Measurements from ENCODE around the gene FRRS1.

The FRRS1 gene

DNA sequence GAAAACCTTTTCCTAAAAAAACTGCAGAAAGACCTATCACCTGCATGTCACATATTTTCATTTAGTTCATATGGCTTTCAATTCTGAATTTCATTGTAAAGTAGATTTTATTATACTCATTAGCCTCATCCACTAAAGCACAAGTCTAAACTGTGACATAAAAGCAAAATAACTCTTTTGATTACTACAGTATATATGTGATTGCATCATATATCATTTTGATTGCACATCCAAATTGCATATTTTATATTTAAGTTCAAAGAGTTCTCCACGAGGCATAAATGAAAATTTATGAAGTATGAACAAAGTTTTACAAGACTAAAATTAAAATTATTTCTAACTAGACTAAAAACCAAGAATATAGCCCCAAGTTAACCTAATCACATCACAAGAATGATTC, 101.2 kb downstream of the FRRS1 start:
- TF ChIP-seq, protein P1, sequence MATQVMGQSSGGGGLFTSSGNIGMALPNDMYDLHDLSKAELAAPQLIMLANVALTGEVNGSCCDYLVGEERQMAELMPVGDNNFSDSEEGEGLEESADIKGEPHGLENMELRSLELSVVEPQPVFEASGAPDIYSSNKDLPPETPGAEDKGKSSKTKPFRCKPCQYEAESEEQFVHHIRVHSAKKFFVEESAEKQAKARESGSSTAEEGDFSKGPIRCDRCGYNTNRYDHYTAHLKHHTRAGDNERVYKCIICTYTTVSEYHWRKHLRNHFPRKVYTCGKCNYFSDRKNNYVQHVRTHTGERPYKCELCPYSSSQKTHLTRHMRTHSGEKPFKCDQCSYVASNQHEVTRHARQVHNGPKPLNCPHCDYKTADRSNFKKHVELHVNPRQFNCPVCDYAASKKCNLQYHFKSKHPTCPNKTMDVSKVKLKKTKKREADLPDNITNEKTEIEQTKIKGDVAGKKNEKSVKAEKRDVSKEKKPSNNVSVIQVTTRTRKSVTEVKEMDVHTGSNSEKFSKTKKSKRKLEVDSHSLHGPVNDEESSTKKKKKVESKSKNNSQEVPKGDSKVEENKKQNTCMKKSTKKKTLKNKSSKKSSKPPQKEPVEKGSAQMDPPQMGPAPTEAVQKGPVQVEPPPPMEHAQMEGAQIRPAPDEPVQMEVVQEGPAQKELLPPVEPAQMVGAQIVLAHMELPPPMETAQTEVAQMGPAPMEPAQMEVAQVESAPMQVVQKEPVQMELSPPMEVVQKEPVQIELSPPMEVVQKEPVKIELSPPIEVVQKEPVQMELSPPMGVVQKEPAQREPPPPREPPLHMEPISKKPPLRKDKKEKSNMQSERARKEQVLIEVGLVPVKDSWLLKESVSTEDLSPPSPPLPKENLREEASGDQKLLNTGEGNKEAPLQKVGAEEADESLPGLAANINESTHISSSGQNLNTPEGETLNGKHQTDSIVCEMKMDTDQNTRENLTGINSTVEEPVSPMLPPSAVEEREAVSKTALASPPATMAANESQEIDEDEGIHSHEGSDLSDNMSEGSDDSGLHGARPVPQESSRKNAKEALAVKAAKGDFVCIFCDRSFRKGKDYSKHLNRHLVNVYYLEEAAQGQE (IDR thresholded peaks at IDR 0.05; ENCODE audit: insufficient read depth in 1 of 2, low read depth in 2 of 2, low read length in 2 of 2) = no peak
- TF ChIP-seq POLR2AphosphoS5 (IDR thresholded peaks at IDR 0.05; ENCODE audit: low read depth, low read length) = no peak
- TF ChIP-seq TAF1 (IDR thresholded peaks at IDR 0.05; ENCODE audit: borderline replicate concordance, insufficient read depth, low read length) = no peak
- TF ChIP-seq SIN3A (IDR thresholded peaks at IDR 0.05; ENCODE audit: borderline replicate concordance, insufficient read depth, low read length) = no peak
- TF ChIP-seq FOXP2 (optimal IDR thresholded peaks at IDR 0.05; ENCODE audit: borderline replicate concordance, extremely low read depth, extremely low read length, insufficient read depth) = no peak

DNA sequence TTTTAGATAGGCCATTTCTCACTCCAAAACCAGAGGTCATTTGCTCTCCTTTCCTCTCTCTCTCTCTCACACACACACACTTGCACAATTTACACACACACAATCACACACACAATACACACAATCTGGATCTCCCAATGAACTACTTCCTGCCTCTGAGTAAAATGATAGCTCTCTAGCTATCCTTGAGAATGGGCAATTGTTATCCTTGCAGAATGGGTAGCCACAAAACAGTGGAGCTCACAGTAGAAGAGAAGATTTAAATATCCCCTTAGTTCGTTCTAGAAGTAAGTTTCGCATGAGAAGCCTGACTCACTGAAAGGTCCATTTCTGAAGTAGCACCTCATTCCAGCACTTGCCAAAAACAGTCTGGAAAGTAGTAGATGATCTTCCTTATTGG, 102.9 kb downstream of the FRRS1 start:
- TF ChIP-seq TAF1 (IDR thresholded peaks at IDR 0.05; ENCODE audit: borderline replicate concordance, insufficient read depth, low read length) (no peak), POLR2AphosphoS5 (IDR thresholded peaks at IDR 0.05; ENCODE audit: low read depth, low read length) (no peak), SIN3A (IDR thresholded peaks at IDR 0.05; ENCODE audit: borderline replicate concordance, insufficient read depth, low read length) (no peak), FOXP2 (optimal IDR thresholded peaks at IDR 0.05; ENCODE audit: borderline replicate concordance, extremely low read depth, extremely low read length, insufficient read depth) (no peak)
- TF ChIP-seq, protein P1 (IDR thresholded peaks at IDR 0.05; ENCODE audit: insufficient read depth in 1 of 2, low read depth in 2 of 2, low read length in 2 of 2) = no peak

DNA sequence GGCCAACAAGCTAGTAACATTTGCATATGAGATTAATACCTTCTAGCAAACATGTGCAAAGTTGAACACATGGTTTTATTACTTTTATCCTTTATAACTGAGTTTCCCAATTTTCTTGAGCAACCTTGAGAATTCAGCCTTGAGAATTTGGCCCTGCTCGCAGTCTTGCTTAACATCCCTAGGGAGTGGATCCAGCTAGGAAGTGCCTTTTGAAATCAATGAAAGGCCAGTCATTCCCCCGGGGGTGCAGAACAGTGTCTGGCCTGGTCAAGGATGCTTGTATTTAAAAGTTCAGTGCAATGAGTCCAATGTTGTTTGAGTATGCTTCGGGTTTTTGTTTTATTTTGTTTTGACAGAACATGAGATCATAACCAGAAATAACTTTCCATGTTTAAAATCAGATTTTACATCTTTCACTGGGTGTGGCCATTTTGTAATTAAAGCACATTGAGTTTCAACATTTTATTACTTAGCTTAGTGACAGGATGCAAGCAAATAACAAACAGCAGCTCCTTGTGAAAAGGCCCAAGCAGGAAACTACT, 103.8 kb downstream of the FRRS1 start:
- TF ChIP-seq TAF1 (IDR thresholded peaks at IDR 0.05; ENCODE audit: borderline replicate concordance, insufficient read depth, low read length) (no peak), SIN3A (IDR thresholded peaks at IDR 0.05; ENCODE audit: borderline replicate concordance, insufficient read depth, low read length) (no peak), FOXP2 (optimal IDR thresholded peaks at IDR 0.05; ENCODE audit: borderline replicate concordance, extremely low read depth, extremely low read length, insufficient read depth) (no peak), POLR2AphosphoS5 (IDR thresholded peaks at IDR 0.05; ENCODE audit: low read depth, low read length) (no peak)
- TF ChIP-seq, protein P1 (IDR thresholded peaks at IDR 0.05; ENCODE audit: insufficient read depth in 1 of 2, low read depth in 2 of 2, low read length in 2 of 2) = no peak

DNA sequence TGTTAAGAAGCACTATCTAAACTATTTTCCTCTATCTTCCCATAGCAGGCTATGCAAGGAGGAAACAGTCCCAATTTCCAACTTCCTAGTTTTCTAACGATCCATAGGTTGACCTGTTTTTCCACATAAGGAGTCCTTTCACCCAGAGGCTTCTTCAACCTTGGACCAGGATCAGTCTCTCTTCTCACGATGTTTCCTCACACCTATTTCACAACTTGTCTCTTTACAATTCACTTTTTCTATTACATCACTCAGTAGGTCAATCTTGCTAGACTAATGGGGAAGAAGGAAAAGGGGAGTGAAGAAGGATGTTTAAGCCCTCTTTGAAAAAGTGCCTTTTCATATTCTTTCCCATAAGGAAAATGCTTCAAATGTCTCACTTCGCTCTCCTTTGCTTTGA, 104.7 kb downstream of the FRRS1 start:
- TF ChIP-seq POLR2AphosphoS5 (IDR thresholded peaks at IDR 0.05; ENCODE audit: low read depth, low read length) = no peak
- TF ChIP-seq, protein P1 (IDR thresholded peaks at IDR 0.05; ENCODE audit: insufficient read depth in 1 of 2, low read depth in 2 of 2, low read length in 2 of 2) = no peak

DNA sequence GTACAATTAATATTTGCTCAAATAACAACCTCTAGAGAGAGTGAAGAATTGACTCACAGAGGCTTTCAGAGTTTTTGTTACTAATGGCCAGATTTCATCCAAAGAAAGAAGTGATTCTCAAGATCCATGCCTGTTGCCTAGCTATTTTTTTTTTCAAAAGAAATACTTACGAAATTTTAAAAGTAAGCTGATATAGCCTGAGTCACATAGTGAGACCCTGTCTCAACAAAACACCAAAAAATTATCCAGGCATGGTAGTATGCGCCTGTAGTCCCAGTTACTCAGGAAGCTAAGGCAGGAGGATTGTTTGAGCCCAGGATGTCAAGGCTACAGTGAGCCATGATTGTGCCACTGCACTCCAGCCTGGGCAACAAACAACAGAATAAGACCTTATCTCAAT, 105.9 kb downstream of the FRRS1 start:
- TF ChIP-seq FOXP2 (optimal IDR thresholded peaks at IDR 0.05; ENCODE audit: borderline replicate concordance, extremely low read depth, extremely low read length, insufficient read depth) = no peak
- TF ChIP-seq POLR2AphosphoS5 (IDR thresholded peaks at IDR 0.05; ENCODE audit: low read depth, low read length) = no peak
- TF ChIP-seq TAF1 (IDR thresholded peaks at IDR 0.05; ENCODE audit: borderline replicate concordance, insufficient read depth, low read length) = no peak
- TF ChIP-seq, protein P1 (IDR thresholded peaks at IDR 0.05; ENCODE audit: insufficient read depth in 1 of 2, low read depth in 2 of 2, low read length in 2 of 2) = no peak
- TF ChIP-seq SIN3A (IDR thresholded peaks at IDR 0.05; ENCODE audit: borderline replicate concordance, insufficient read depth, low read length) = no peak

All from PFSK-1 (cell line).